Embryonic facial prominence (tissue), 1 donor: Measurements from ENCODE around the gene RAB5B.
"Not testable (repeated sequence)": the region's sequence is repeated elsewhere in the genome, so short reads cannot be mapped to it uniquely, and the experiment has no call there.

Source experiments
- DNase-seq: peaks from one replicate; pipeline ENCODE4 v3.0.0-alpha.2; 2016; ENCODE audit errors: extremely low spot score

RAB5B gene

GRCh38 chr12:55982319-55982936, 8.6 kb downstream of the RAB5B start:
- DNase-seq = no peak

GRCh38 chr12:55983232-55983842, 9.5 kb downstream of the RAB5B start:
- no peak for DNase-seq

GRCh38 chr12:55984861-55985260, 11.0 kb downstream of the RAB5B start:
- DNase-seq = no peak

GRCh38 chr12:55985341-55985740, 11.5 kb downstream of the RAB5B start:
- DNase-seq = no peak

GRCh38 chr12:55985976-55986375, 12.1 kb downstream of the RAB5B start:
- DNase-seq = not testable (repeated sequence)

- DNase-seq = no peak
These were observed 17.2 kb downstream of the RAB5B start for GRCh38 chr12:55991110-55991509.

- DNase-seq = no peak
These were observed 19.5 kb downstream of the RAB5B start for GRCh38 chr12:55993230-55993853.

GRCh38 chr12:55995366-55995765, 21.5 kb downstream of the RAB5B start:
- DNase-seq = no peak

- DNase-seq = peak; percentile 27
These were observed 22.4 kb downstream of the RAB5B start for GRCh38 chr12:55996201-55996714.

GRCh38 chr12:55996715-55997534, 23.0 kb downstream of the RAB5B start, which contains the start of gene SUOX:
TSS of gene SUOX (plus strand) at chr12:55997276. CDS start at chr12:56002222, 4,946 bp downstream.
- DNase-seq = peak; percentile 77

- DNase-seq = no peak
These were observed 23.6 kb downstream of the RAB5B start for GRCh38 chr12:55997535-55997859.

GRCh38 chr12:55999522-55999921, 25.6 kb downstream of the RAB5B start:
- DNase-seq = not testable (repeated sequence)

GRCh38 chr12:55999999-56000540, 26.2 kb downstream of the RAB5B start:
- DNase-seq = not testable (repeated sequence)

- DNase-seq = no peak
These were observed 27.7 kb downstream of the RAB5B start for GRCh38 chr12:56001487-56002100.

- not testable (repeated sequence) for DNase-seq
These were observed 29.5 kb downstream of the RAB5B start for GRCh38 chr12:56003376-56003775.

GRCh38 chr12:56004211-56004610, 30.3 kb downstream of the RAB5B start:
- DNase-seq = no peak

GRCh38 chr12:56007564-56008559, 34.0 kb downstream of the RAB5B start:
- peak; percentile 32 for DNase-seq

GRCh38 chr12:56010111-56010570, 36.3 kb downstream of the RAB5B start:
- DNase-seq = no peak

- DNase-seq = no peak
These were observed 37.7 kb downstream of the RAB5B start for GRCh38 chr12:56011509-56012090.

- no peak for DNase-seq
These were observed 39.6 kb downstream of the RAB5B start for GRCh38 chr12:56013482-56013881.
